Endothelial cell of umbilical vein (primary cell): ENCODE measurements around the gene ART5. TPM values are rescaled to one million over a fixed set of nuclear protein-coding genes. Genes with fewer than 3 reads are reported as not detected.

Experiments
- BruUV-seq: library from RNA; stranded (reverse); fragments of 400-500 nt; replicated peaks from 2 replicates; lab custom pipeline; 2021; lab: Mats Ljungman, UMichigan
- CTCF ChIA-PET: fragments of 300-600, 350-600 bp; sonication (Branson Sonifier 250); formaldehyde crosslinking; loops from one replicate; lab custom pipeline; 2021; ENCODE audit warnings: antibody characterized with exemption, inconsistent platforms; lab: Charles Lee
- POLR2A ChIA-PET: fragments of 300-600, 350-600 bp; sonication (Branson Sonifier 250); formaldehyde crosslinking; loops from one replicate; lab custom pipeline; 2021; ENCODE audit warnings: antibody characterized with exemption, inconsistent platforms; lab: Charles Lee
- DNase-seq: peaks from one replicate; pipeline ENCODE4 v3.0.0-alpha.2; 2011; ENCODE audit warnings: low read depth, low spot score
- FAIRE-seq: peaks from 2 replicates; lab custom pipeline; 2011; peaks lifted over from hg19 to GRCh38; lab: Jason Lieb, UNC
- H2AFZ ChIP-seq: 2 replicates; pipeline ENCODE4 v1.6.0; 2012; ENCODE audit warnings: low read depth, low read length, control low read depth, inconsistent platforms
- H3K27ac ChIP-seq: 2 replicates; pipeline ENCODE4 v1.5.1; 2011; ENCODE audit warnings: low read depth, mild to moderate bottlenecking, control low read depth, low read length, moderate library complexity; ENCODE audit not compliant: insufficient read depth
- H3K27me3 ChIP-seq, 2 experiments: 2 replicates each; pipeline versions ENCODE4 v1.6.0 to v1.6.1; 2011; ENCODE audit warnings: low read length in 2 of 2, mixed read lengths in 1 of 2; ENCODE audit not compliant: control insufficient read depth in 2 of 2, insufficient read depth in 2 of 2
- H3K36me3 ChIP-seq, 2 experiments: 2 replicates in 1 of 2; 3 replicates in 1 of 2; pipeline ENCODE4 v1.5.1; 2011; ENCODE audit warnings: low read length in 2 of 2, mild to moderate bottlenecking in 1 of 2, moderate library complexity in 1 of 2; ENCODE audit not compliant: control insufficient read depth in 2 of 2, insufficient read depth in 2 of 2; ENCODE audit errors: extremely low read depth in 1 of 2
- H3K4me1 ChIP-seq: 3 replicates; pipeline ENCODE4 v1.5.1; 2011; ENCODE audit warnings: mild to moderate bottlenecking, low read length; ENCODE audit not compliant: control insufficient read depth, insufficient read depth; ENCODE audit errors: extremely low read depth
- H3K4me2 ChIP-seq: 2 replicates; pipeline ENCODE4 v1.6.1; 2011; ENCODE audit warnings: low read length, control low read depth, mixed read lengths; ENCODE audit not compliant: insufficient read depth
- H3K4me3 ChIP-seq, 3 experiments: fragments of 200-600 bp in 1 of 3; sonication (generic), shearing (Covaris generic) in 1 of 3; replicated peaks in 1 of 3; 2 replicates each; pipeline ENCODE4 v1.5.1; 2011 to 2016; ENCODE audit warnings: control low read depth in 3 of 3, low read length in 3 of 3, mild to moderate bottlenecking in 2 of 3, inconsistent platforms in 1 of 3, low read depth in 1 of 3, moderate library complexity in 1 of 3; ENCODE audit not compliant: insufficient read depth in 1 of 3
- H3K79me2 ChIP-seq: 2 replicates; pipeline ENCODE4 v1.6.0; 2012; ENCODE audit warnings: low read length, inconsistent platforms; ENCODE audit not compliant: control insufficient read depth, insufficient read depth
- H3K9ac ChIP-seq: replicated peaks from 2 replicates; pipeline ENCODE3; 2011; ENCODE audit warnings: low read length, control low read depth; ENCODE audit not compliant: insufficient read depth; ENCODE audit errors: extremely low read depth
- H3K9me1 ChIP-seq: replicated peaks from 3 replicates; pipeline ENCODE4 v1.6.0; 2011; ENCODE audit warnings: mild to moderate bottlenecking, low read length; ENCODE audit not compliant: control insufficient read depth, insufficient read depth; ENCODE audit errors: extremely low read depth
- H3K9me3 ChIP-seq: replicated peaks from 2 replicates; pipeline ENCODE4 v1.5.1; 2012; ENCODE audit warnings: low read length, inconsistent platforms; ENCODE audit not compliant: control insufficient read depth, insufficient read depth
- H4K20me1 ChIP-seq: replicated peaks from 2 replicates; pipeline ENCODE3; 2011; ENCODE audit warnings: mild to moderate bottlenecking, low read length; ENCODE audit not compliant: control insufficient read depth, insufficient read depth; ENCODE audit errors: extremely low read depth
- EZH2 ChIP-seq: IDR thresholded peaks from 2 replicates; pipeline ENCODE4 v1.6.1; 2012; ENCODE audit warnings: borderline replicate concordance, low read depth, mild to moderate bottlenecking, moderate library complexity, low read length, inconsistent platforms; ENCODE audit not compliant: severe bottlenecking
- FOS ChIP-seq: IDR thresholded peaks from 2 replicates; pipeline ENCODE4 v1.6.1; 2011; ENCODE audit warnings: mild to moderate bottlenecking, low read length, moderate library complexity, borderline replicate concordance; ENCODE audit not compliant: insufficient read depth
- GATA2 ChIP-seq: IDR thresholded peaks from 2 replicates; pipeline ENCODE4 v1.7.0; 2011; ENCODE audit warnings: low read depth, mild to moderate bottlenecking, moderate library complexity, mixed read lengths, low read length; ENCODE audit not compliant: insufficient read length, insufficient read depth
- JUN ChIP-seq: IDR thresholded peaks from 2 replicates; pipeline ENCODE4 v1.6.1; 2011; ENCODE audit warnings: borderline replicate concordance, low read depth; ENCODE audit not compliant: insufficient read length, insufficient read depth
- MYC ChIP-seq: IDR thresholded peaks from one replicate; pipeline ENCODE4 v1.6.1; 2011; ENCODE audit warnings: mild to moderate bottlenecking, low read depth, low read length
- POLR2A ChIP-seq: IDR thresholded peaks from 2 replicates; pipeline ENCODE4 v1.6.1; 2012; ENCODE audit warnings: low read depth, mild to moderate bottlenecking, control low read depth, low read length
- POLR2AphosphoS5 ChIP-seq: IDR thresholded peaks from 2 replicates; pipeline ENCODE4 v1.6.1; 2012; ENCODE audit warnings: low read depth, mild to moderate bottlenecking, control low read depth, low read length, moderate library complexity; ENCODE audit not compliant: insufficient read depth
- dilution Hi-C: fragments of 300-500 bp; cut with MboI; formaldehyde crosslinking; loops from one replicate; pipeline ENCODE4 v1.15.0; 2019; ENCODE audit warnings: low sequenced_read_pairs; ENCODE audit not compliant: extremely low pct_ligation_motif_present
- intact Hi-C: fragments of 100-400 bp; cut with micrococcal nuclease; formaldehyde crosslinking; loops from one replicate; pipeline ENCODE4 v1.10.0; 2022
- polyA plus RNA-seq, 4 experiments: library from polyadenylated mRNA; depleted of rRNA in 3 of 4; stranded (reverse) in 3 of 4; unstranded in 1 of 4; fragments of >200 nt; gene quantifications; 2 replicates each; pipeline versions ENCODE4 v1.2.1 to v1.2.3, GENCODE V29; 2011 to 2012; ENCODE audit warnings: missing spikeins in 1 of 4
- total RNA-seq: library from RNA; stranded (reverse); gene quantifications from 2 replicates; pipeline ENCODE4 v1.2.3, GENCODE V29; 2021
- TF ChIP-seq, protein P1 (sequence below): IDR thresholded peaks from 2 replicates; pipeline ENCODE4 v1.6.1; 2011; ENCODE audit not compliant: insufficient read depth, insufficient read length
- TF ChIP-seq, protein P2 (sequence below), 2 donors: IDR thresholded peaks; 1 replicate in 1 of 2; 2 replicates in 1 of 2; pipeline ENCODE4 v1.5.1; 2011; ENCODE audit warnings: low read length in 2 of 2, mild to moderate bottlenecking in 2 of 2, moderate library complexity in 2 of 2, control low read depth in 1 of 2, inconsistent platforms in 1 of 2, low read depth in 1 of 2; ENCODE audit not compliant: insufficient read depth in 1 of 2; ENCODE audit errors: extremely low read depth in 1 of 2

Gene ART5
- total and polyA plus RNA-seq, 2 donors (not counting 3 experiments of a cell fraction or from before 2014, with no cell fraction given): not detected

DNA sequence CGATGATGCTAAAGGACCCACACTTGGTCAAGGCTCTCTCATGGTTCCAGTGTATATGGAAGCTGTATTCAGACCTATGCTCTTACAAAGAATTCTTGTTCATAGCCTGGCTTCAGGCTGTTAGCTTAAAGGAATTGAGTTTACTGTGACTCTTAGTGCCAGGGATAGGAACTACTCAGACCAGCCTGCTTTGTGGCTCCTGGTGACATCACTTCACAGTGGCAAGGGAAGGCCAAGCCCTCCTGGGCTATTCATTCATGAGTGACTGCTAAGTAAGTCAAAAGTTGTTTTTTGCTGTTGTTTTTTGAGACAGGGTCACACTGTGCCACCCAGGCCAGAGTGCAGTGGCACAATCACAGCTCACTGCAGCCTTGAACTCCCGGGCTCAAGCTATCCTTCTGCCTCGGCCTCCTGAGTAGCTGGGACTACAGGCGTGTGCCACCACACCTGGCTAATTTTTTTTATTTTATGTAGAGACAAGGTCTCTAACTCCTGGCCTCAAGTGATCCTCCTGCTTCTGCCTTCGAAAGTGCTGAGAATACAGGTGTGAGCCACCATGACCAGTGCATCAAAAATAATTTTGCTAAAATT, 9.6 kb downstream of the ART5 start:
- Histone ChIP-seq H3K9ac (no peak overlapping the region), H2AFZ (no peak overlapping the region), H3K27me3 (no peaks in the 10 kb centered on the region), H3K4me2 (no peak overlapping the region), H3K4me1 (no peaks in the 10 kb centered on the region), H3K79me2 (no peaks in the 10 kb centered on the region), H4K20me1 (no peaks in the 10 kb centered on the region), H3K4me3 (no peak overlapping the region), H3K27ac (no peak overlapping the region), H3K36me3 (no peaks in the 10 kb centered on the region), H3K9me3 (no peaks in the 10 kb centered on the region), H3K9me1 (no peaks in the 10 kb centered on the region)
- DNase-seq: no peak
- no peak for FAIRE-seq
- POLR2A ChIA-PET: no interaction called here
- BruUV-seq: no TSS peak
- intact Hi-C loops (no loop called here), dilution Hi-C loops (no loop called here)
- no peak for TF ChIP-seq GATA2
- TF ChIP-seq, protein P1, sequence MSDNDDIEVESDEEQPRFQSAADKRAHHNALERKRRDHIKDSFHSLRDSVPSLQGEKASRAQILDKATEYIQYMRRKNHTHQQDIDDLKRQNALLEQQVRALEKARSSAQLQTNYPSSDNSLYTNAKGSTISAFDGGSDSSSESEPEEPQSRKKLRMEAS: no peak
- no peak for TF ChIP-seq JUN
- TF ChIP-seq, protein P2, sequence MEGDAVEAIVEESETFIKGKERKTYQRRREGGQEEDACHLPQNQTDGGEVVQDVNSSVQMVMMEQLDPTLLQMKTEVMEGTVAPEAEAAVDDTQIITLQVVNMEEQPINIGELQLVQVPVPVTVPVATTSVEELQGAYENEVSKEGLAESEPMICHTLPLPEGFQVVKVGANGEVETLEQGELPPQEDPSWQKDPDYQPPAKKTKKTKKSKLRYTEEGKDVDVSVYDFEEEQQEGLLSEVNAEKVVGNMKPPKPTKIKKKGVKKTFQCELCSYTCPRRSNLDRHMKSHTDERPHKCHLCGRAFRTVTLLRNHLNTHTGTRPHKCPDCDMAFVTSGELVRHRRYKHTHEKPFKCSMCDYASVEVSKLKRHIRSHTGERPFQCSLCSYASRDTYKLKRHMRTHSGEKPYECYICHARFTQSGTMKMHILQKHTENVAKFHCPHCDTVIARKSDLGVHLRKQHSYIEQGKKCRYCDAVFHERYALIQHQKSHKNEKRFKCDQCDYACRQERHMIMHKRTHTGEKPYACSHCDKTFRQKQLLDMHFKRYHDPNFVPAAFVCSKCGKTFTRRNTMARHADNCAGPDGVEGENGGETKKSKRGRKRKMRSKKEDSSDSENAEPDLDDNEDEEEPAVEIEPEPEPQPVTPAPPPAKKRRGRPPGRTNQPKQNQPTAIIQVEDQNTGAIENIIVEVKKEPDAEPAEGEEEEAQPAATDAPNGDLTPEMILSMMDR (IDR thresholded peaks at IDR 0.05; ENCODE audit: extremely low read depth in 1 of 2, insufficient read depth in 1 of 2, low read depth in 1 of 2, low read length in 2 of 2): no peak
- TF ChIP-seq MYC: no peak
- TF ChIP-seq POLR2AphosphoS5: no peak
- TF ChIP-seq EZH2: no peak
- TF ChIP-seq POLR2A: no peak
- no peak for TF ChIP-seq FOS
- CTCF ChIA-PET: no interaction called here
